NOMO-1 treated with dmso at 0.1 percent for 144 hours (cell line): ENCODE measurements around the gene KSR2.

ENCODE experiments used
- DNase-seq: peaks from one replicate; lab custom pipeline; 2025; ENCODE audit not compliant: unreplicated experiment; lab: John Stamatoyannopoulos, UW

KSR2 gene

DNA sequence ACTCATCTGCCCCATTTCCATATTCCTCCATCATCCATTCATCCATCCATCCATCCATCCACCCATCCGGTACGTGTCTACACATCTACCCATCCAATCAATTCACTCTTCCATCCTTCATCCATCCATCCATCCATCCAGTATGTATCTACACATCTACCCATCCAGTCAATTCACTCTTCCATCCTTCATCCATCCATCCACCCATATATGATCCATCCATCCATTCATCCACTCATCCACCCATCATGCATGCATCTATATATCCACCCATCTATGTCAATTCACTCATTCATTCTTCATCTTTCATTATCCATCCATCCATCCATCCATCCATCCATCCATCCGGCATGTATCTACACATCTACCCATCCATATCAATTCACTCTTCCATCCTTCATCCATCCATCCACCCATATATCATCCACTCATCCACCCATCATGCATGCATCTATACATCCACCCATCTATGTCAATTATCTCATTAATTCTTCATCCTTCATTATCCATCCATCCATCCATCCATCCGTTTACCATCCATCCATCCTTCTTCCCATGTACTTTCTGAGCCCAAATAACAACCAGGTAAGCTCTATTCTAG is 498.8 kb downstream of the KSR2 start:
- no peak for DNase-seq

DNA sequence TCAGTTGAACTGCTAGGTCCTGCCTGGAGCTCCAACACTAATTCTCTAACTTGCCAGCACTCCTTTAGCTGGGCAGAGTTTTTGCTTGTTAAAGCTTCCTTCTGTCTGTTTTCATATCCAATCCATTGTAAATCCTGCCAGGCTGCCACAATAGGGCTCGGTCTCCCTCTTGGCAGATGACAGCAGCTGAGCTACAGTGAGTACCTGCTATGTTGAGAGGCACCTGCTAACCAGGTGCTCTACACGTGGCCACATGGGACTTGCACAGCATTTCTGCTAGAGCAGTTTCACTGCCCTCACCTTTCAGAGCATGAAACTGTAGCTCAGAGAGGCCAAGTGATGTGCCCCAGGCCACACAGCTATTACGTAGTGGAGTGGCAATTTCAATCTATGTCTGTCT is 500.8 kb downstream of the KSR2 start:
- DNase-seq, result no peak

DNA sequence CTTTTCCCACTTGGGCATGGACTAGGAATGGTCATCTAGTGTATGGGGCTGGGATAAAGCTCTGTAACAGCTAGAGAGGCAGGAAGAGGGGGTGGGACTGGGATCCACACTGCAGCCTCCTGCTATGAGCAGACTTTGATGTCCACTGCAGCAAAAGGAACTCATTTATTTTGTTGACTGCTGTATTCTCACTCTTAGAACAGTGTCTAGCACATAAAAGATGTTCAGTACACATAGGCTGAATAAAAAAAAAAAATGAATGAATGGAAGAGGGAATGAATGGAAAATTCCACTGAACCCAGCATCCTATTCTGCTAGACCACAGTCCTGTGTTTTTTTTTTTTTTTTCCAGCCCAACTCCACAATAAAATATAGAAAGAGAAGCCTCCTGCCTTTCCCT is 501.2 kb downstream of the KSR2 start:
- DNase-seq, result no peak

DNA sequence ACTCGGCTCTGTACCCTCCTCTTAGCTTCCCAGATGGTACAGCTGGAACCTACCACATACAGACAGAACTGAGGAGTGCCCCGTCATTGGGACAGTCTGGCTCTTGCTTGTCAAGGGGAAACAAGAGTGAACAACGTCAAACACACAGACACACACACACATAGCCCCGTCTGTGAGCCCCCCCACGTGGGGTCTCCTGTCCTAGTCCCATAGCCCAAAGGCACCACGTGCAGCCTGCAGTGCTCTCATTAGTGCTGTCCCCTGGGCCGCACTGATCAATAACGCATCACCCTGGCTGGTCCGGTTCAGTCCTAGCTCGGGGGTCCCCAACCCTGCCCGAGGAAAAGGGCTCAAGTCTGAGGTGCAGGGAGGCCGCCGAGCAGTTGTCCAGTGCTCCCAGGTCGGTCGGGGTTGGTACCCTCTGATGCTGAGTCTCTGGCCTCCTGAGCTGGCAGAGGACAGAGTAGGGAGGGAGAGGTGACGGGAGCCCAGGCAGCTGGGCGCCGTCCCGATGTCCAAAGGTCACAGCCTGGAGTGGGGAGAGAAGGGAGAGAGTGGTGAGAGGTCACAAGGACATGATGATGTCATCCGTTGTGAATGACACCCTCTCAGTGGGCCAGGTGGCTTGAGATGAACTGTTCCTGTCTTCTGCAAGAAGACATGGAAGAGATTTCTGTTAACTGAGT is 502.0 kb downstream of the KSR2 start:
- DNase-seq, result no peak

DNA sequence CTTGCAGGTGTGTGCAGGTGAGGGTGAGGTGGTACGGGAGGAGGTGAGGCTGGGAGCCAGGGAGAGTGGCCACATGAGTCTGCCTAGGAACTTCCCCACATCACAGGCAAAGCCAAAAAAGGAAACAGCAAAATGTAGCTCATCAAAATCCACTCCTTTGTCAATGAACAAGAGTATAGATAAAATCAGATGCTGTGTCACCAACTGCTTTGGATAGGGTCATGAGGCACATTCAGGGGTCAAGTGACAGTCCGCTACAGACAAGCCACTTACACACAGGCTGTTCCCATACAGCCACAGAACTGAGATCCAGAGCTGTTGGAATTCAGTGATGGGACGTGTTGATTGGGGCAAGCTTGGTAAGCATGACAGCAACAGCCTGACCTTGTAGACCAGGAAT is 507.1 kb downstream of the KSR2 start:
- DNase-seq, result no peak

DNA sequence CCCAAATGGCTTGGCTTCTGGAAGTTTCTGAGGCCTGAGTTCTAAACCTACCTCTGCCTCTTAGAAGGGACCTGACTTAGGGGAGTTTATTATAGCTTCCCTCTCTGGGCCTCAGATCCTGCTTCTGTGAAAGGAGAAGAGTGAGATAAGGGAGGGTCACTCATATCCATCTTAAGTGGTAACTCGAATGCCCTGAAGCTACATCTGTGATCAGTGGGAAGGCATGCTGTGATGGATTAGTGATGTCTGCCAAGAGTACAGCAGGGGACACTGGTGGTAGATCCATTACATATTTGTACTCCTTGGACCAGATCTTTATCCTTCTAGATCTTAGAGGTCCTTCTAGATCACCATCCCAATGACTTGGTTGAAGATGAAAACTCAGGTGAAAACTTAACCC is 509.6 kb downstream of the KSR2 start:
- DNase-seq, result no peak

DNA sequence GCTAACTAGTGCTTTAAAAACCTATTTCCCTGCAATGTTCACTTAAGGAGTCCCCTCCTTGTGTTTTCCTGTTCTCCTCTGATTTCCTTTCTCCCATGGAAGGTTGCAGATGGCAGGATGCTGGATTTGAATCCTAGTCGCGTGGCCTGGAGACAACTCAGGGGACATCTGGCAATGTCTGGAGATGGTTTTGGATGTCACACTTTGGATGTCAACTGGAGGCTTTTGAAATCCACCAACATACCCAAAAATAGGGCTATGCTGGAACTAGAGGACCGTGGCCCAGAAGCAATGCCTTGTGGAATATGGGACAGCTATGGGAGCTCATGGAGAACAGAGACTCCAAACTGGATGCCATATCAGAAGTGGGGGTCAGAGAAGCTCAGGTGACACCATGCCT is 511.6 kb downstream of the KSR2 start:
- DNase-seq, result no peak

DNA sequence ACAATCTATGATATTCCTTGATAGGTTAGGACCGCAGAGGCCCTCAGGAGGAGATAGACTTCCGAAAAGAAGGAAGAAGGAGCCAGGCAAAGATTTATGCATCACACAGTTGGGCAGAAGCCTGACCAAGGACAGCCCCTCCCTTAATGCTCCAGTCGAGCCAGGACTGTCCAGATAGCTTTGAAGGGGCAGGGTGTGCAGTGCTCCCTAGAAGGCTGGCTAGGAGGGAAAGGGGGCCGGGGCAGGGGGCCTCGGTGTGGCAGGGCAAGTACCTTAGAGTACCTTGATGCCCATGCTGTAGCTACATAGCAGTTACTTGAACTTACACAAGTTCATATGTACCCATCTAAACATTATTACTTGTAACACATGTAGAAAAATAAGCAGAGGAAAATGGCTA is 512.7 kb downstream of the KSR2 start:
- DNase-seq, result no peak

DNA sequence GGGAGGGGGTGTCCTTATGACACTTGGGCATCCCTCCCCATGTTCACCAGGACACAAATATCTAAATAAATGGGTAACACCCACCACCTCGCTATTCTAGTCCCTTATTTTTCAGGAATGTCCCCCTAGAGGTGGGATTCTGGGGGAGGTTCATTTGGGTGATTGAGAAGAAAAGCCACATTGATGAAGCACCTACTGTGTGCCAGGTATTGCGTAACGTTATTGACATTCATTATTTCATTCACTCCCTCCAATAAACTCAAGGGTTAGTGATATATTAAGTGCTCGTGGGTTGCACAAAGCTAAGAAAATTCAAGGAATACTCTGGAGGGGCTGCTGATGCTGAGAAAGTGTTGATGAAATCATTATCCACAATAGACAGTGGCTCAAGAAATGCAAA is 514.8 kb downstream of the KSR2 start:
- no peak for DNase-seq

DNA sequence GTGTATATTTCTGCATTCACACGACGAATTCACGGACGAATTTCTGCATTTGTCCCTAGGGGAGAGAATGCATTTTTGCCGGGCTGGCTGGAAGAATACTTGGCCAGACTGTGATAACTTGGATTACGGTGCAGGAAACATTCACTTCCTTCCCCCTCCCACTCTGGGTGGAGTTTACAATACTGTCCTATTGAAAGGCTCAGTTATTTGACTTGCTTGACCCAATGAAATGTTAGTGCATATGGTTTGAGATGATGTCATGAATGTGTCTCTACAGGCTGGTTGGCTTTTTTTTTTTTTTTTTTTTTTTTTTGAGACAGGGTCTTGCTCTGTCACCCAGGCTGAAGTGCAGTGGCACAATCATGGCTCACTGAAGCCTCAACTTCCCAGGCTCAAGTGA is 516.7 kb downstream of the KSR2 start:
- no peak for DNase-seq

DNA sequence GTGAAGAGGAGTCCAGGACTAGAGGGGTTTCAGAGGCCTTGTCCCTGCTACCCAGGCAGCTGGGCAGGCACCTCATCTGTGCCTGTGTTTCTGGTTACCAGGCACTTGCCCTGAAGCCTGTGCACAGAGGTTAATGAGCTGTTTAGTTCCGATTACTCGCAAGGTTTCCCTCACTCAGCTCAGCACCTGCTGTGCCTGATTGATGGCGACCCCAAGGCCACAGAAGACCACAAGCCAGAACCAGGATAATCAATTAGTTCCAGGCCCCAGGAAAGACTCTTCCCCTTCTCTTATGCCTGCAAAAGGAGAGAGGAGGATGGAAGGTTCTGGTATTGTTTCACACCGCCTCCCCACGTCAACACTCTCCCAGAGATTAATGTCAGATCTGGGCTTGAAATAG is 518.6 kb downstream of the KSR2 start:
- no peak for DNase-seq

DNA sequence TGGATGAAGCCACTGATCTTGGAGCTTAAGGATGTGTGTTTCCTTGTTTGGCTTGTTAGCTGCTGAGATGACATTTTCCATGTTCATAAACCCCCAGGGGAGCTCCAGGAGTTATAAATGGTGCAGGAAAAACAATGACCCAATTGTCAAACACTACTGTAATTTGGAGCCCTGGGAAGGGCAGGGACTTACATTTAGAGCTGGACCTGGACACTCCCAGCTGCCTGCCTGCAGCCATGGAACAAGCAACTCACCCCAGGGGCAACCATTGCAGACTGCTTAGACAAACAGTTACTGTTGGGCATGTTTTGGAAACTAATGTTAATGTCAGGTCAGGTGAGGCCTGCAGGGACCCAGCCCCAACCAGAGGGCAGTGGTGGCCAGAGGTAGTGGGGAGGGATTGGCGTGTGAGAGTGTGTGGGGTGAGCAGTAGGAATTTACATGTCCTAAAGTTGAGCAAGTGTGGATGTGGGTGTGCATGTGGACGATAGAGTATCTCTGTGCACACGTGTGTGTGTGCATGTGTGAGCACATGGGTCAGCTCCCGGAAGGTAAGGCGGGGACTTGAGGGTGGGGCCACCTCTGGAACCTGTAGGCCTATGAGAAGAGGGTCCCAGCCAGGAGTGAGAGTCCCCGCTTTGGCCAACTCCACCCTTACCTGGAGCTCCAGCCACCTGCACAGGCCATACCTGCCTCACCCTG is 521.0 kb downstream of the KSR2 start:
- DNase-seq, result no peak

DNA sequence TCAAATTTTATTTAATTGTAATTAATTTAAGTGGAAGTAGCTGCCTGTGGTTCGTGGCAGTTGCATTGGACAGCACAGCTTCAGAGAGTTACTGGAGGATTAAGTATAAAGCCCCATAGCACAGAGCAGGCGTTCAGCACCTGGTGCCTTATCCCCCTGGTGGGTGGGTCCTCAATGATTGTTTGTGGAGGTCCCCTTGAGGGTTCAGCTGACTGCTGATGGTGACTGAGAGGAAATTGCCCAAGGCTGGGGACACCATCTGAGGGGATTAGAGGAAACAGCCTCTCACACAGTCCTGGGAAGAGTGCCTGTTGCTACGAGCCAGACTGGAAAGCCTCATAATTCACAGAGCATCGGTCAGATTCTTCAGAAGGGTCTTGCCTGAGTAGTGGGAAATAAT is 524.0 kb downstream of the KSR2 start:
- no peak for DNase-seq

DNA sequence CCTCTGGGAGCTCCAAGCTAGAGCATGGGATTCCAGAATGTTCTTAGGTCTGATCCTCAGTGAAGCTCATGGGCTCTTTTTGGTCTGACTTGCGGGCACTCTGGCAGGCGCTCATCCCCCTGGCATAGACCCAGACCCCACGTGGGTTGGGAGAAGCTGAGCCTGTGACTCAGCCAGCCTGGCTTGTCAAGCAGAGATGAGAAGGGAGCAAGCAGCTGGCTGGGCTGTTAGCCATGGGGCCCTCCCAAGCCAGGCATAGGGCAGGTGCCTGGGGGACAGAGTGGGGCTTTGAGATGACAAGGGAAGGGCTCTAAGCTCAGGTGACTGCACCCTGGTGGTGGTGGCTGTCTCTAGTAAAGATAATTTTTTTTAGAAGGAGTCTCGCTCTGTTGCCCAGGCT is 527.0 kb downstream of the KSR2 start:
- DNase-seq, result no peak

DNA sequence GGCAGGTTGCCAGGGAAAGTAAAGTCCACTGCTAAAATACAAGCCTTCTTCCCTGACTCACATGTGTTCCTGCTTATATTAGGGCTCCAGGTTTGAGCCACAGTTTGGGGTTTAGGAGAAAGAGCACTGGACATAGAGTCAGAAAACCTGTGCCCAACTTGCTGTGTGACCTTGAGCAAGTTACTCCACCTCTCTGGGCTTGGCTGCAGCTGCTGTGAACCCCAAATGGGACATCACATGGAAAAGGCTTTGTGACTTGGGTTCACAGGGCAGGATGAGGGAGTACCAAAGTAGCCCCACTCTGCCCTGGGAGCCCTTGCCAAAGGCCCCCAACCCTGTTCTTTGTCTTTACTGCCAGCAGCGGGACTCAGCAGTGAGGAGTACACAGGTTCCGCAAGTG is 528.4 kb downstream of the KSR2 start:
- no peak for DNase-seq

DNA sequence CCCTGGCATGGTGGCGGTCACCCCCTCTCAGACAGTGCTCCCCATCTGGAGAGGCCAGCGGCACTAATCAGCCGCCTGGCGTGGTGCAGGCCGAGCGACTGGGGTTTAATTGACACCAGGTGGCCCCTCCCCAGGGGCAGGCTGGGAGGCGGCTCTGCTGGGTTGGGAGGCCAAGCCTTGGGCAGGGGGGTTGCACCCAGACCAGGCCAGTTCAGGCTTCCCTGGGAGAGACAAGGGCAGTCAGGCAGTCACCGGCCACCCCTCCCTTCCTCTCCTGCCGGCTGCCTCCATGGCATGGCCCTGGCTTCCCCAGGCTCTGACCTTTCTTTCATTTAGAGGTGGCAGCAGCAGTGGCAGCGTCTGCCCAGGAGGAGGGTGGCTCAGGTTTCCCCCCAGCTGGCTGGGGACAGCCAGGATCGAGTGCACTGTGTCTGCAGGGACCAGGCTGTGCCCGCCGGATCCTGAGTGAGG is 529.2 kb downstream of the KSR2 start:
- no peak for DNase-seq

DNA sequence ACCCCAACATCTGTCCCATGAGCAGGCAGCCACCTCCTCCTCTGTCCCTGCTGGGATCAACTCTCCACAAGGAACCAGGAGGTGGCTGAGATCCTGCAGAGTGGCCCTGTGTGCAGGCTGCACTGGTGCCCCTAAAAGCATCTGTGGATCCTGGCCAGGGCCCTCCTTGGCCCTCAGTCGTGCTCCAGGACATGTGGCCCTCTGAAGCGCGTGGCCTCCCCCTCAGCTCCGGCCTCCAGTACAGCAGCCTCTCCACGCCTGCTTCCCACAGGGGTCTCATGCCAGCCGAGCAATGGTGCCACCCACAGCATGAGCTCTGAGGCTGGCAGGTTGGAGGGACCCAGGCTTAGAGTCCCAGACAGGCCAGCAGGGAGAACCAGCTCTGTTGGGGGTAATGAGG is 530.0 kb downstream of the KSR2 start:
- no peak for DNase-seq

DNA sequence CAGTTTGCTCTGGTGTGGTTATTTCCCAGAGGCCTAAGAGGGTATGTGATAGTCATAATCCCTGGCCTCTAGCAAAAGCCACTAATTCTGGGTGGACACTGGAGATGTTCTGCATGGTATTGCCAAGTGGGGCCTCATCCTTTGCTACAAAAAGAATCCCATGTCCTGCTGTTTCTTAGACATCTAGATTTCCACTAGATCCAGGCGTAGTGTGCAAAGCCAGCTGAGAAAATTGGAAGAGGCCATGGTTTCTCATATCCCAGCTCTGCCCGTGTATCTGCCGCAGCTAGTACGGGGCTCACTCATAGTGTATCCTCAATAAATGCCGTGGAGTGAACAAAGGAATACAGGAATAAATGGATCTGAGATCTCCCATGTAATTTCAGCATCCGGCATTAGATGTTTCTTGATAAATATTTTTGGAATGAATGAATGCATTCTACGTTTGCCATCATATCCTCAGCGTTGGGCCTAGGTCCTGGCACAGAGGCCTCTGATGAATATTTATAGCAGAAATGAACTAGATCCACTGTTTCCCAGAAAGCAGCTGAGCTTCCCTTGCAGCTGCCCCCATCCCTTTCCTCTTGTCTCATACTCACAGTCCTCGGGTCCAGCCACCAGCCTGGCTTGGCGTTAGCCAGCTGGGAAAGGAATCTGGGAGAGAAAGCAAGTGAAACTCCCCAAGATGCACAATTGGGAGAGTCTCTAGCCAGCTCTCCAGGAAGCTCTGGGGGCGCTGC is 531.1 kb downstream of the KSR2 start:
- DNase-seq, result no peak

DNA sequence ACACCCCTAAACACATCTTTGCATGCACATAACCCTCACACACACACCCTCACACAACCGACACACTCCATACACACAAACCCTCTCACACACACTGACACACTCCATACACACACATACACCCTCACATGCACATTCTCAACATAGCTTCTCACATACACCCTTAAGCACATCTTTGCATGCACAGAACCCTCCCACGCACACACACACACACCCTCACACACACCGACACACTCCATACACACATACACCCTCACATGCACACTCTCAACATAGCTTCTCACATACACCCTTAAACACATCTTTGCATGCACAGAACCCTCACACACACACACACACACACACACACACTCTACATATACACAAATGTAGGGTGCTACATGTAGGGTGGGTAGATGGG is 534.9 kb downstream of the KSR2 start:
- no peak for DNase-seq

DNA sequence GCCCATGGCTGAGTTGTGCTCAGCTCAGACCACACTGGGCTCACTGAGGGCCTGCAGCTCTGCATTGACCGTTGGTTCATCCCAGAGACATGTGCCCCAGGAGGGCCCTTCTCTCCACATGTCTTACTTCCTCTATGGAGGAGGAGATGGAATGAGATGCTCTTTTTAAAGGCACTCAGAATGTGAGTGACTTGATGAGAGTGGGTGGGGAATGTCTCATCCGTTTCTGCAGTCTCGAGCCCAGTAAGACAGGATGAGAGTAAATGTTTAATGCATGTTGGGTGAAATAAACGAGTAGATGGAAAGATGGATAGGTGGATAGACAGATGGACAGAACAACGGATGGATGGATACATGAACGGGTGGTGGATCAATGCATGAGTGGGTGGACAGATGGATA is 538.5 kb downstream of the KSR2 start:
- DNase-seq, result no peak

DNA sequence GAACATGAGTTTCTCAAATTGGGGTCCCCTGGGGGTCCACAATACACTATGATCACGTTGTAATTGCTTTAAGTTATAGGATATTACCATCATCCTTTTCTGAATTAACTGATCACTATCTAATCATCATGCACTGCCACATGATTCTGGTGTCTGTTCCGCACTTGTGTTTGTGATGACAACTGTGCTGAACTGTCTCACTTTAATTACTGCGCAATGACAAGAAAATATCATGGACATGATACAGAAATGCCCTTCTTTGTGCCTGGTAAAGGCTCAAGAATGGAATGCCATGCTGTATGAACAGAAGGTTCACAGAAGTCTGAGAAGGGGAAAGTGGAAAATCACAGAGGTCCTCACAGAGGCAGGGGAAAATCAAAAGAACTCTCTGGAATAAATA is 541.6 kb downstream of the KSR2 start:
- DNase-seq, result no peak

DNA sequence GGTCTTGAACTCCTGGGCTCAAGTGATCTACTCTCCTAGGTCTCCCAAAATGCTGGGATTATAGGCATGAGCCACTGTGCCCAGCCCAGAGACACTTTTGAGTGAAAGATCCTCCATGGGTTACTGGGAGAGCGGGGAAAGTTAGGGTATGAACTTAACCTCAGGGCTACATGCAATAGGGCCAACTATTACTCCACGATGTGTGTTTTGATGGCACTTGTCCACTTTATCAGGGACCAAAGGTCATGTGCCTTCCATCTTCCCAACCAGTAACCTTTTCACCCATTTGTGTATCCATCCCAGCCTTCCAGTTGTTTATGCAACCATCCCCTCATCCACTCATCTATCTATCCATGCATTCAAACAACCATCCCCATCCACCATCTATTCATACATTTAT is 546.8 kb downstream of the KSR2 start:
- no peak for DNase-seq
